ENCODE results near the gene UNC79.

The UNC79 gene

DNA sequence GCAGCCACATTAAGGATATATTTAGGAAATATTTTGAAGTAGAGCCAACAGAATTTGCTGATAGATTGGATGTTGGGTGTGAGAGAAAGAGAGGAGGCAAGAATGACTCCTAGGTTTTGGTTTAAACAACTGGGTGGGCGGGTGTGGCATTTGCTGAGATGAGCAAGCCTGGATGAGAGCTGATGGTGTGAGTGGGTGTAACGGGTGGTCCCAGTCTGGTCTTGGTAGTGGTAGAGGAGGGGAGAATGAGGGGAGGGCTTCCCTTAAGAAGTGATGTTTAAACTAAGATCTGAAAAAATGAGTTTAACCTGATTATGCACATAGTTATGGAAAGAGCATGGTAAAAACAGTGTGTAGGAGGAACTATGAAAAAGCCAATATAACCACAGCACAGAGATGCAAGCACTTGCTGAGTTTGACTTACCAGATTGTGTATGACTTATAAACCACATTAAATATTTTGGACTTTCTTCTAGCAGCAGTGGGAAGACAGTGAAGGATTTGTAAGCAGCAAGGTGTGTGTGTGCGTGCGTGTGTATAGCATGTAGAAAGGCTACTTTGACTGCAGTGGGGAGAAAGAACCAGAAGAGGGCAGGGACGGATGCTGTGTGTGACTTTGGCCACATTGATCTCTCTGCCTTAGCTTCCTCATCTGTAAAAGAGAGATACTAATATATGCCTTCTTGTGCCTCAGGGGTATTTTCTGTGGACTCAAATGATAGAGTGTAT, 217.9 kb downstream of the UNC79 start:
- peak; percentile 10 for DNase-seq (ENCODE audit: low read depth, low spot score)
- H3K27ac ChIP-seq = no peak overlapping the region

DNA sequence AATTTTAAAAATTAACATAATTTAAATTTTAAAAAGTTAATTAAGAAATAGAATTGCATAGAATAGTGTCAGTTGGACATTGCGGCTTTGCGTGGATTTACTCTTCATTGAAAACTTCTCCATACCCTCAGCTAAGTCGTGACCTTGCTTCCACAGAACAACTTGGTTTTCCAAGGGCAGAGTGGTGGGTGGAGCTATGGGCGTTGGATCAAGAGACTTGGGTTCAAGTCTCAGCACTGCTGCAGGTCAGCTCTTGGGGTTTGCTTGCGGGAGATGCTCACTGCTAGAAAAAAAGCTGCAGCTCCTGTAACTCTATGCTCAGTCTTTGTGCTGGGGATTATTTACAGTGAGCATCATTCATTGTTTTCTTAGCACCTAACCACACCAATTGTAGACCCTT, 223.9 kb downstream of the UNC79 start:
- no peak for DNase-seq (ENCODE audit: low read depth, low spot score)
- H3K27ac ChIP-seq = no peak overlapping the region

DNA sequence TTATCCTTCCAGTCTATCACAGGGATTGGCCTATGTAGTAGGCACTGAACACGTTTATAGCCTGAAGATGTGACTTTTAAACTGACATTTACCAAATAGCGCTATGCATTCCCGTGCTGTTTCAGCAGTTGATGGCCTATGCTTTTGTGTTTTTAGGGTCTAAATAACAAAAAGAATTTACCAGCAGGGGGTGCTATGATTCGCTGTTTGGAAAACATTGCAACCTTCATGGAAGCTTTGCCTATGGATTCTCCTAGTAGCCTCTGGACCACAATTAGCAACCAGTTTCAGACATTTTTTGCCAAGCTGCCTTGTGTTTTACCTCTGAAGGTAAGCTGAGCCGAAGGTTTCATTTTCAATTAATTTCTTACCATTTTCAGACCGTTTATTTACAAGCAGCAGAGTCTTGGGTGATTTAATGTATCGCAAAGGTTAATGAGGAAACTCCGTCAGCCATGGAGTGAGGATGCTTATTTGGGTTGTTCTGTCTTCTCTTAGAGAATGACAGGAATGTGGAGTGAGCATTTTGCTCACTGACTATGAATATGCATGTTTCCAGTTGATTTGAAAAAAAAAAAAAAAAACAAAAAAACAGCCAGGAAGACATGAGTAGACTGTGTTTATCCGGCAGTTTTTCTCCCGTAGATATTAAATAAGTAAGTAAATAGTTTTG, 224.5 kb downstream of the UNC79 start:
- no peak for DNase-seq (ENCODE audit: low read depth, low spot score)
- no peak overlapping the region for H3K27ac ChIP-seq

DNA sequence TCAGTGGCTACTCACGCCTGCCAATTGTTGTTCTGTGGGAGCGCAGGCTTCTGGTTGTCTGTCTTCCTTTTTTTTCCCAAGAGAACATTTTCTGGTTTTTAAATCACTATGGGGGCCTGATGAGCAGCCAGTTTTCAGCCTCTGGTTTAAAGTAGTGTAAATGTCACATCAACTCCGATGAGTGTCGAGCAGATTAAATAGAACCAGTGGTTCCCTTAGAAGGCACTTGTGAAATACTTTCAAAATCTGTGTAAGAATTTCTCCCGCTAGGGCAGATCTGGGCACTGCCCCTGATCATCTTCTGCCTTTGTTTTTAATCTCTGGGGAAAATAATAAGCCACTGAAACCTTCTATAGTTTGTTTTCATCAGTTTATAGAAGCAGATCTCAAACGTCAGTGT, 227.1 kb downstream of the UNC79 start:
- DNase-seq (ENCODE audit: low read depth, low spot score) = no peak
- no peak overlapping the region for H3K27ac ChIP-seq

DNA sequence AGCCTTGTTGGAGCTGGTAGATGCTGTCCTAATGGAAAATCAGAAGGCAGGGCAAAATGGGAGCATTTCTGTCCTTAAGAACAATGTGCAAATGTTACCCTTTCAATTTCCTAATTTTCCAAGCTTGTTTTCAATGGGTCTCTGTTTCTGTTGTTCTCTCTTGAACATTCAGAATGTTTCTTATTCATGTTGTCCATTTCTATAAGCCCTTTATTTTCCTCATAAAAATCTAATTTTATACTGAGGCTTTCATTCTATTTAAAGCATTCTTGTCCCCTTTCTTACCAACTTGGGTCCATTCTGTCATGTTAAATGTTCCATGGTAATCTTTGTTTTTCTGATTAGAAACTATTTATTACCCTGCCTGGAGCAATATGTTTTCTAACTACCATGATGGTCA, 232.6 kb downstream of the UNC79 start:
- no peak for DNase-seq (ENCODE audit: low read depth, low spot score)
- no peak overlapping the region for H3K27ac ChIP-seq

DNA sequence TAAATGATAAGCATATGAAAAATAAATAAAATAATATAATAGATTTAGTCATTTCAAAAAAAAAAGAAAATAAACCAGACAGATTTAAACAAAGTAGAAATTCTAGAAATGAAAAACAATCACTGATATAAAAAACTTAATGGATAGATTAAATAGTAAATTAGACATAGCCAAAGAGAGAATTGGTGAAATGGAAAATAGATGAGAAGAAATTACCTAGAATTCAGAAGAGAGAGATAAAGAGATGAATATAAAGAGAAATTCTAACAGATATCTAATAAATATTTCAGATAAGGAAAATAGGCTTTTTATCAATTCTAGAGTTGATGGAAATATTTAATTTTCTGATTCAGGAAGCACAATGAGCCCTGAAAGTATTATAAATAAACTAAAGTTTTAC, 234.4 kb downstream of the UNC79 start:
- no peak overlapping the region for H3K27ac ChIP-seq
- no peak for DNase-seq (ENCODE audit: low read depth, low spot score)

DNA sequence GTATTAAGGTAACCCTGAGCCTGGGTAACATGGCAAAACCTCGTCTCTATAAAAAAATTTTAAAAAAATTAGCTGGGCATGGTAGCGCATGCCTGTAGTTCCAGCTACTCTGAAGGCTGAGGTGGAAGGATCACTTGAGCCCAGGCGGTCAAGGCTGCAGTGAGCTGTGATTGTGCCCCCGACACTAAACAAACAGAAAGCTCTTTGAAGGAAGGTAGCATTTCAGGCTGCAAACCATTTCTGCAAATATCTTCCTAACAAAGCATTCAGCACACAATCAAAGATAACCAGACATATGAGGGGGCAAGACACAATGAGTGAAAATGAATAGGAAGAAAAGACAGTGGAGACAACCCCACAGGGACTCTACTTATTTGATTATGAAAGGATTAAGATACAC, 238.9 kb downstream of the UNC79 start:
- H3K27ac ChIP-seq = no peak overlapping the region
- no peak for DNase-seq (ENCODE audit: low read depth, low spot score)

DNA sequence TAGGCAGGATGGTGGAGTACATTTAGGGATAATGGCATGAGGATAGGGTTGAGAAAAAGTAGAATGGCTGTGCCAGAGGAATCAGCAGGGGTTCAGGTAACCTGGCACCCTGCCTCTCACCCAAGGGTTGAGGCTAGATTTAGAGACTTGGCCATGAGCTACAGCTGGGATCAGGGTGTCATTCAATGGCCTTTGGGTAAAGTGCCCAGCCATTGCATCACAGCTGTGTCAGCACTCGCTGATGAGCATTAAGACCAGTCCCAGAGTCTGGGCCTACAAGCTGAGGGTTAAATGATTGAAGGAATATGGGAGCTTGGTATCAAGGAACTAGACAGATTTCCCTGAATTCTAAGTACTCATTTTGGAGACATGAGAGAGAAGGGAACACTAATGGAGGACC, 243.6 kb downstream of the UNC79 start:
- DNase-seq (ENCODE audit: low read depth, low spot score) = no peak
- H3K27ac ChIP-seq = no peak overlapping the region

DNA sequence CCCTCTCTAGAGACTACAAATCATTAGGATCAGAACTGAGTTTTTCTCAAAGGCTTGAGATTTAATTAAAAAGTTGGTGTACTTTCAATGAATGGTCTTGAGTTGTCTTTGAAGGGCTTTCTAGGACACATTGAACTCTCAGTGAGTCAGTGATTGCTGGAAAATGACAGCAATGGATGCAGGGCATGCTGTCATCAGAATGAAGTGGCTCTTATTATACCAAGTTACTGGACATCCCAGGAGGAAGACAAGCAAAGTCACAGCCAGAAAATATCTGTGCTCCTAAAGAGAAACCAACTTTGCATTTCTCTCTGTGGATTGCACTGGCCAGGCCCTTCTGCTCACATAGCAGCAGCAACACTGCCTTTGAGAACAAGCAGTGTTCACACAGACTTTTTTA, 244.9 kb downstream of the UNC79 start:
- no peak overlapping the region for H3K27ac ChIP-seq
- no peak for DNase-seq (ENCODE audit: low read depth, low spot score)

DNA sequence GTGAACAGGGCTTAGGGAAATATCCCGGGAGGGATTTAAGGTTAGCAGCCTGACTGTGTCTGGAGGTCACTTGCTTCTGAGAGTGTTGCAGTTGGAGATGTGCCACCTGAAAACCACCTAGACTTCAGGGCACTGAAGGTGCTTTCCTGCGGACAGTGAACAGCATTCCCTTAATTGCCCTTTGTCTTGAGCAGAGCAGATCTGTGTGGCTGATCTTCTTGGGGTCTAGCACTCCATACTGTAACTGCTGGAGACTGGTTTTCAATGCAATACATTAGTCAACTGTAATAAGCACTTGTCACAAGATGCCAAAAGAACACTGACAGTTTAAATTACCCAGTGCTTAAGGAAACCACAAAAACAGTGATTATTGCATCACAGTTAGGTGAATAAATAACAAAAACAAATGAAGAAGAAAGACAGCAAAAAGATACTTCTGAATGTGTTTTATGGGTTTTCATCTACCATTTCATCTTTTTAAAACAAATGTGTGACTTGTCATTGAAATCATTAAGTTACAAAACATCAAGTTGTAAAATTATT, 245.7 kb downstream of the UNC79 start:
- no peak for DNase-seq (ENCODE audit: low read depth, low spot score)

DNA sequence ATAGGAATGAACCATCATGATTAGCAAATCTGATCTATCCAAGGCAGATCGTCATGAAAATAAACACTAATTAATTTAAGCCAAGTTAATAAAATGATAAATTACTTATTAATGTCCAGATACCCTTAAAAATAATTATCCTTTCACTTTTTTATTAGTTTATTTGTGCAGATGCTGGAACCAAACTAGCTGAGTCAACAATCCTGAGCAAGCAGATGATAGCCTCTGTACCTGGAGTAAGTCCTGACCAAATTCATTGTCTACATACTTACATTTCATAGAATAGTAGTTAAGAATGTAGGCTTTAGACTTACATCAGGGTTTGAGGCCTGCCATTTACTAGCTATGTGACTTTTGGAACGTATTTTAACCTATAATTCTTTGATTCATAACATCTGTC, 251.7 kb downstream of the UNC79 start:
- no peak for DNase-seq (ENCODE audit: low read depth, low spot score)
- H3K27ac ChIP-seq = no peak overlapping the region

More for the DNA sequence above, 245.7 kb downstream of the UNC79 start:
- no peak overlapping the region for H3K27ac ChIP-seq

DNA sequence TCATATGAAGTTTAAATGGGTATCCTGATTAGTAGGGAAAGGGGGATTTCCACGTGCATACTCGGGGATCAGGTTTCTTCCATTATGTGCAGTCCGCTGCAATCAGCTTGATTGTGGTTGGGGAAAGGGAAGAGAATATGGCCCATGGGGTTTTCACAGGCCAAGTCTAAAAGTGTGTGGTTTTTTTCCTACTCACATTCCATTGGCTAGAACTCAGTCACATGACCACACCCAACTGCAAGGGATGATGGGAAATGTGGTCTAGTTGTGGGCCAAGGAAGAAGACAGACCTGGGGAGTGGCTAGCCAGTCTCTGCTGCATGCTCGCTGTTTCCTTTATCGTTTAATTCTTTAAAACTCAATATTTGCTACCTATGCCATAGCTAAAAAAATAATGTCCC, 252.5 kb downstream of the UNC79 start:
- no peak overlapping the region for H3K27ac ChIP-seq
- no peak for DNase-seq (ENCODE audit: low read depth, low spot score)

DNA sequence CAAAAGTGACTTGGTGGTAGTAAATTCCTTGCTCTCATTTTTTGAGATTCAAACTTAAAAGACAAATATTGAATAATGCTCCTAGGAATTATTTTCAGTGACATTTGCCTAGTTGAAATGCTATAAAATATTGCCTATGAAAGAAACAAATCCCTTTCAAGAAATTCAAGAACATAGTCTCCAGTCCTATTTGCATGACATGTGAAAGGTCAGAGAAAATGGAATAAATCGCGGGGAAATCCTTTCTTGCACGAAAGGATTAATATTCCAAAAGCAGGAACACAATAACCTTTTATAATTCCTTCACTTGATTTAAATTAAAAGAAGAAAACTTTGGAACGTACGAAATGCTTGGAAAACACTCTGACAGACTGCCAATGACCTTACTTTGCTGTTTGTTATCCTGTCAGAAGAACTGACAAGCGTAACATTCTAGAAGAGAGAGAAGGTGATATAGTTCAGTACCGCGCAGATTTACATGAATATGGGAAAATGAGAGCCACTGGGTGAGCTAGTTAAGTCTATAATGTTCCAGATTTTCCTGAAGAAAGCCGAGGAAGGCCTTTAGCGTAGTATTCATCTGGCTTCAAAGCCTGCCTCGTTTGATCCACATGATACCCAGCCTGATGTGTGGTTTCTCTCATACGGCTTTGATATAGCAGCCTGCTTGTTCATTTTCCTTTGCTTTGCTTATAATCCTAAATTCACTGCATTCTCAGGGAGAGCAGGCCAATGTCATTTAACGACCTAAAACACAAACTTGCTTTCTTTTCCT, 254.6 kb downstream of the UNC79 start:
- no peak overlapping the region for H3K27ac ChIP-seq
- no peak for DNase-seq (ENCODE audit: low read depth, low spot score)

DNA sequence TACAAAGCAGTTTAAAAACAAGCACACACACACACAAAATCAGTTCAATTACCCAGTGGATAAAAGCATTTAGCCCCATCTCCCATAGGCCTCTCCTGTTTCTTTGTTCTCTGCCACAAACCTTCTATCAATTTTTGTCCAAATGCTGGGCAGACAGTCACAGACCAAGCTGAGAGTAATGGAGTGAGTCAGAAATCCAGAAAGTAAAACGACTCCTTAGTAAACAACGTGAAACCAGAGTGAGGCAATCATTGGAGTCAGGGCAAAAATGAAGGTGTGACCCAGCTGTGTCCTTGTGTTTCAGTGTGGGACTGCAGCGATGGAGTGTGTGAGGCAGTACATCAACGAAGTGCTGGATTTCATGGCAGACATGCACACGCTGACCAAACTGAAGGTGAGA, 255.5 kb downstream of the UNC79 start:
- H3K27ac ChIP-seq = no peak overlapping the region
- peak; percentile 3 for DNase-seq (ENCODE audit: low read depth, low spot score)

DNA sequence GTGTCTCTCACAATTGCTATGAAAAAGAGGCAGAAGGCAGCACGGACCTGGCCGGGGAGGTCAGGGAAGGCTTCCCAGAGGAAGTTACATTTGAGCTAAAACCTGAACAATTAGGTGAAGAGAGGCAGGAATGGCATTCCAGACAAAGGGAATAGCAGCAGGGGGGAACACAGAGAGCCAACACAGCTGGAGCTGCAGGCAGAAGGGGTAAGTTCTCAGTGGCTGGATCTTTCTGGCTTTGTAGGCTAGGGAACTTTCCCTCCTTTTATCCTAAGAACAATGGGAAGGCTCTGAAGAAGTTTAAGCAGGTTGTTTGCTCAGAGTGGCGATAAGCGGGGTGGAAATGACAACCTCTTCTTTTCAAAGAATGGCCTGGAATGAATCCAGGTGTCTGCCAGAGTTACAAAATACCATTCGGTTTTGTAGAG, 257.5 kb downstream of the UNC79 start:
- no peak for DNase-seq (ENCODE audit: low read depth, low spot score)
- no peak overlapping the region for H3K27ac ChIP-seq

DNA sequence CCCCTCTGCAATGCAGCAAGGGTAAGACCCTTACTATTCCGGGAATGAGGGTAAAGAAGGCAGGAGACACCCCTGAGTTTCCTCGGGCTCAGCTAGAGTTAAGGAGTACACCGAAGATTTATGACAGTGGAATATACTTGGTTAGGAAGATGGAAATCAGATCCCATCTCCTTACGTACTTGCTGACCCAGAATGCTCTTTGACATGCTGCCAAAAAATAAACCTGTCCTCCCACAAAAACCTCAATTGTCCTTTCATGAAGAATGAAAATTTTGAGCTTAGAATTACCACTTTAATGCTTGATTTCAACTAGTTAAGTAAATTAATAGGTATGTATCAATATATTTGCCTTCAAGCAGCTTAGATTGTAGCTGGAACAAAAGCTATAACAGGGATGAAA, 258.1 kb downstream of the UNC79 start:
- H3K27ac ChIP-seq = no peak overlapping the region
- DNase-seq (ENCODE audit: low read depth, low spot score) = no peak

DNA sequence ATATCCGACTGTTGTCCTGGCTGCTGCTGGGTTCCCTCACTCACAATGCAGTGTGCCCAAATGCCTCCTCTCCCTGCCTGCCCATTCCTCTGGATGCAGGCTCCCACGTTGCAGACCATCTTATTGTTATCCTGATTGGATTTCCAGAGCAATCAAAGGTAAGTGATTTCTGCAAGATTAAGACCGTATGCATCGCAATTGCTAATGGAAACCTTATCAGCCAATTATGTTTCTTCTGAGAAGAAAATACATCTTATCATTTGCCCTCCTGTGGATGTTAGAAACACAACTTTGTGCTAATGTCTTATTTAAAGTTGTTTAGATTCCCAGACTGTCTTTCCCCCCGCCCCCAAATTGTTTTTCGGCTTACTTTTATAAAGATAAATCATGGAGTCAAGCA, 259.4 kb downstream of the UNC79 start:
- H3K27ac ChIP-seq = no peak overlapping the region
- DNase-seq (ENCODE audit: low read depth, low spot score) = no peak

DNA sequence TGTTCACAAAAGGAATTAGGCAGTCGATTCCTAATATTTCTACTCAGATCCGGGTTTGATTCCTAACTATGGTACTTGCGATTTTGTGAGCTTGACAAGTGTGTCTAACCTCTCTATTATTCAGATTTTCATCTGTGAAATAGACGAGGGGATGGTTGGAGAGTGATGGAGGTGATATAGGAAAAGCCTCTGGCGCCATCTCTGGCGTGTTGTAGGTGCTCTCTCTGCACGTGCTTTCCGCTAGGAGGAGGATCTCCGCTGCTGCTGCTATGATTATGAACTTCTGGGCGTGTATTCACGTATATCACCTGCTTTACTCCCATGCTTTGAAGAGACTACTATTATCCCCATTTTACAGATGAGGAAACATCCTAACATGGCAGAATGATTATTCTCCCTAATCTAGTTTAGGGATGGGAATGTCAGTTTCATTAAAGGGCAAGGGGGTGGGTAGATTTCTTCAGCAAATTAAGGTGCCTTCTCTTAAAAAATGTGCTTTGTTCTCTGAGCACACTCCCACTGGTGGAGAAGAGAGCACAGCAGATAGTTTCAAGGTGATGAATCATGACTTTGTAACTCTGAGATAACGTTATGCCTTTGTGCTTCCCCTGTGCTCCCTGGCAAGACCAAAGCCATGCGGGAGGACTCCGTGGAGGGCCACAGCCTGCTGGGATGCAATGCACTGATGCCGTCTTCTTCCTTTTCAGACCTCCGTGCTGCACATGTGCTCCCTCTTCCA, 260.5 kb downstream of the UNC79 start:
- no peak for DNase-seq (ENCODE audit: low read depth, low spot score)
- no peak overlapping the region for H3K27ac ChIP-seq

DNA sequence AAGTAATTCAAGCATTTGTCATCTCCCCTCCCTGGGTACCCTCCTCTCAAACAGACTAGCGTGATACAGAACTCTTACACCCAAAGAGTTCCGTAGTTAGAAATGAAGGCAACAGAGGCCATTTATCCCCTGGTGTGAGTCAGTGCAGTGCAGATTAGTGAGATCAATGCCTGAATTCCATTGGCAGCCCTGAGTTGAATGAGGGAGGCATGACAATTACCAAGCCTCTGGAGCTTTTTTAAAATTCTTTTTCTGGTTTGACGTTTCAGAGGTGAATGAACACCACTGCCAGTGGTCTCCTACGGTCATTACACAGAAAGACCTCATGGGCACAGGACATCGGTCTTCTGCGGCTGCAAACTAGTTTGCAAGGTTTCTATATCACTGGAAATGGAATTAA, 263.2 kb downstream of the UNC79 start:
- H3K27ac ChIP-seq = no peak overlapping the region
- DNase-seq (ENCODE audit: low read depth, low spot score) = no peak

DNA sequence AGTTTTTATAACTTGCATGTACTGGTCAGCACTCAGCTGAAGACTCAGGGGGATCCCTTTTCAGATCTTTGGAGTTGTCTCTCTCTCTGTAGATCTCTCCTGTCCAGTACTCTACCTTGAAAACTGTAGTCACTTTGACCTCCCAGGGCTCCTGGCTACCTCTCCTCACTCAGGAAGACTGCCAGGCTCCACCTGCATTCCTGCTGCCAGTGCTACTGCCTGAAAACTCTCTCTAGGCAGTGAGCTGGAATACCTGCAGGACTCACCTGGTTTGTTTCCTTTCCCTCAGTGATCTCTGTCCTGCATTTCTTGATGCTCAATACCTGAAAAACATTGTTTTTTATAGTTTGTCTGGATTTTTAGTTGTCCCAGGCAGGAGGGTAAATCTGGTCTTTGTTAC, 270.2 kb downstream of the UNC79 start:
- H3K27ac ChIP-seq = no peak overlapping the region
- no peak for DNase-seq (ENCODE audit: low read depth, low spot score)
